GM18861 (cell line): ENCODE data around the gene JDP2.

Experiments
- ATAC-seq: cut with Tn5 transposase; IDR thresholded peaks from one replicate; pipeline ENCODE4 v1.9.1; 2021; ENCODE audit not compliant: unreplicated experiment

JDP2 gene

GRCh38 chr14:75435473-75435872 lies 7.7 kb downstream of the JDP2 start:
- ATAC-seq = no peak

- no peak for ATAC-seq
Measured at GRCh38 chr14:75437201-75438143, 9.7 kb downstream of the JDP2 start.

- ATAC-seq = no peak
Measured at GRCh38 chr14:75438486-75439080, 10.8 kb downstream of the JDP2 start.

- peak; percentile 61 for ATAC-seq
Measured at GRCh38 chr14:75439989-75440388, 12.2 kb downstream of the JDP2 start.

GRCh38 chr14:75440733-75441477 lies 13.1 kb downstream of the JDP2 start:
- no peak for ATAC-seq

- ATAC-seq = no peak
Measured at GRCh38 chr14:75441728-75442127, 13.9 kb downstream of the JDP2 start.

- no peak for ATAC-seq
Measured at GRCh38 chr14:75442166-75442565, 14.3 kb downstream of the JDP2 start.

- ATAC-seq = no peak
Measured at GRCh38 chr14:75442642-75443041, 14.8 kb downstream of the JDP2 start.

- ATAC-seq = no peak
Measured at GRCh38 chr14:75443203-75443969, 15.6 kb downstream of the JDP2 start.

- no peak for ATAC-seq
Measured at GRCh38 chr14:75445236-75445635, 17.4 kb downstream of the JDP2 start.

GRCh38 chr14:75445963-75446362 lies 18.1 kb downstream of the JDP2 start:
- no peak for ATAC-seq

- ATAC-seq = no peak
Measured at GRCh38 chr14:75446447-75446846, 18.6 kb downstream of the JDP2 start.

- no peak for ATAC-seq
Measured at GRCh38 chr14:75448209-75448608, 20.4 kb downstream of the JDP2 start.

GRCh38 chr14:75449036-75449435 lies 21.2 kb downstream of the JDP2 start:
- ATAC-seq = no peak

- ATAC-seq = no peak
Measured at GRCh38 chr14:75449696-75450095, 21.9 kb downstream of the JDP2 start.

GRCh38 chr14:75450381-75451276 lies 22.8 kb downstream of the JDP2 start:
- ATAC-seq = no peak

GRCh38 chr14:75452324-75452723 lies 24.5 kb downstream of the JDP2 start:
- no peak for ATAC-seq

- no peak for ATAC-seq
Measured at GRCh38 chr14:75452900-75453816, 25.3 kb downstream of the JDP2 start.
